ENCODE measurements around the gene STMND1.
A peak's percentile ranks its signal among the peaks of the same experiment; 100 is the strongest.

The STMND1 gene

GRCh38 chr6:17081860-17082508 is 19.9 kb upstream of the STMND1 start:
- Mint-ChIP-seq H3K36me3 (no peaks in the 10 kb centered on the region), H3K4me1 (no peaks in the 10 kb centered on the region), H3K4me3 (no peak overlapping the region), H3K27me3 (peaks cover 5% of the 10 kb centered on the region), H3K27ac (no peak overlapping the region), H3K9me3 (no peaks in the 10 kb centered on the region)
- no peak for ATAC-seq (ENCODE audit: low read depth)
- no peak for DNase-seq (ENCODE audit: low spot score in 2 of 2)

GRCh38 chr6:17083397-17083796 is 18.5 kb upstream of the STMND1 start:
- Mint-ChIP-seq H3K27me3 (peaks cover 5% of the 10 kb centered on the region), H3K4me1 (no peaks in the 10 kb centered on the region), H3K9me3 (no peaks in the 10 kb centered on the region), H3K4me3 (no peak overlapping the region), H3K36me3 (no peaks in the 10 kb centered on the region), H3K27ac (no peak overlapping the region)
- DNase-seq (ENCODE audit: low spot score in 2 of 2) (no peak), ATAC-seq (ENCODE audit: low read depth) (no peak)

- H3K36me3 Mint-ChIP-seq: peaks cover 2% of the 10 kb centered on the region
- no peaks in the 10 kb centered on the region for H3K4me1 Mint-ChIP-seq
Observed at GRCh38 chr6:17086469-17086868, 15.4 kb upstream of the STMND1 start.

GRCh38 chr6:17088091-17088611 is 13.7 kb upstream of the STMND1 start:
- no peaks in the 10 kb centered on the region for H3K4me1 Mint-ChIP-seq
- peaks cover 4% of the 10 kb centered on the region for H3K9me3 Mint-ChIP-seq
- DNase-seq (ENCODE audit: low spot score in 2 of 2) (no peak), ATAC-seq (ENCODE audit: low read depth) (no peak)
- H3K36me3 Mint-ChIP-seq: peaks cover 2% of the 10 kb centered on the region
- no peak overlapping the region for H3K27ac Mint-ChIP-seq
- peaks cover 7% of the 10 kb centered on the region for H3K27me3 Mint-ChIP-seq
- no peak overlapping the region for H3K4me3 Mint-ChIP-seq

More at GRCh38 chr6:17086469-17086868, 15.4 kb upstream of the STMND1 start:
- Mint-ChIP-seq H3K9me3 (peaks cover 4% of the 10 kb centered on the region), H3K27me3 (peaks cover 5% of the 10 kb centered on the region), H3K4me3 (no peak overlapping the region), H3K27ac (no peak overlapping the region)
- no peak for ATAC-seq (ENCODE audit: low read depth)
- peak in 1 of 2 donors; percentile 2 for DNase-seq (ENCODE audit: low spot score in 2 of 2)

- Mint-ChIP-seq H3K4me1 (no peaks in the 10 kb centered on the region), H3K9me3 (peaks cover 4% of the 10 kb centered on the region), H3K36me3 (peaks cover 2% of the 10 kb centered on the region), H3K27me3 (peaks cover 6% of the 10 kb centered on the region), H3K27ac (no peak overlapping the region), H3K4me3 (no peak overlapping the region)
- no peak for DNase-seq (ENCODE audit: low spot score in 2 of 2)
- no peak for ATAC-seq (ENCODE audit: low read depth)
Observed at GRCh38 chr6:17091122-17091521, 10.7 kb upstream of the STMND1 start.

GRCh38 chr6:17093686-17094085 is 8.2 kb upstream of the STMND1 start:
- no peak for DNase-seq (ENCODE audit: low spot score in 2 of 2)
- H3K27ac Mint-ChIP-seq: no peak overlapping the region
- peaks cover 2% of the 10 kb centered on the region for H3K36me3 Mint-ChIP-seq
- H3K9me3 Mint-ChIP-seq: peaks cover 4% of the 10 kb centered on the region
- no peak overlapping the region for H3K4me3 Mint-ChIP-seq
- no peak for ATAC-seq (ENCODE audit: low read depth)
- peaks cover 8% of the 10 kb centered on the region for H3K27me3 Mint-ChIP-seq
- H3K4me1 Mint-ChIP-seq: no peaks in the 10 kb centered on the region

- no peak for DNase-seq (ENCODE audit: low spot score in 2 of 2)
- H3K27ac Mint-ChIP-seq: no peak overlapping the region
- no peaks in the 10 kb centered on the region for H3K4me1 Mint-ChIP-seq
- ATAC-seq (ENCODE audit: low read depth): no peak
- H3K4me3 Mint-ChIP-seq: no peak overlapping the region
- no peaks in the 10 kb centered on the region for H3K36me3 Mint-ChIP-seq
- no peaks in the 10 kb centered on the region for H3K9me3 Mint-ChIP-seq
- H3K27me3 Mint-ChIP-seq: peaks cover 12% of the 10 kb centered on the region
Observed at GRCh38 chr6:17096096-17096495, 5.8 kb upstream of the STMND1 start.

GRCh38 chr6:17096652-17097051 is 5.2 kb upstream of the STMND1 start:
- Mint-ChIP-seq H3K27ac (no peak overlapping the region), H3K4me3 (no peak overlapping the region), H3K9me3 (no peaks in the 10 kb centered on the region), H3K4me1 (peaks cover 4% of the 10 kb centered on the region), H3K36me3 (no peaks in the 10 kb centered on the region), H3K27me3 (peaks cover 14% of the 10 kb centered on the region)
- ATAC-seq (ENCODE audit: low read depth) (no peak), DNase-seq (ENCODE audit: low spot score in 2 of 2) (no peak)

GRCh38 chr6:17097982-17098381 is 3.9 kb upstream of the STMND1 start:
- Mint-ChIP-seq H3K27me3 (peaks cover 13% of the 10 kb centered on the region), H3K27ac (no peak overlapping the region), H3K9me3 (no peaks in the 10 kb centered on the region), H3K36me3 (no peaks in the 10 kb centered on the region), H3K4me3 (no peak overlapping the region), H3K4me1 (peaks cover 4% of the 10 kb centered on the region)
- ATAC-seq (ENCODE audit: low read depth): no peak
- no peak for DNase-seq (ENCODE audit: low spot score in 2 of 2)

GRCh38 chr6:17098538-17098937 is 3.3 kb upstream of the STMND1 start:
- no peaks in the 10 kb centered on the region for H3K9me3 Mint-ChIP-seq
- H3K4me3 Mint-ChIP-seq: no peak overlapping the region
- ATAC-seq (ENCODE audit: low read depth) (no peak), DNase-seq (ENCODE audit: low spot score in 2 of 2) (no peak)
- no peaks in the 10 kb centered on the region for H3K36me3 Mint-ChIP-seq
- H3K27ac Mint-ChIP-seq: no peak overlapping the region
- peaks cover 4% of the 10 kb centered on the region for H3K4me1 Mint-ChIP-seq
- H3K27me3 Mint-ChIP-seq: peaks cover 13% of the 10 kb centered on the region

GRCh38 chr6:17099401-17100059 is 2.3 kb upstream of the STMND1 start:
- peaks cover 4% of the 10 kb centered on the region for H3K9me3 Mint-ChIP-seq
- no peak for ATAC-seq (ENCODE audit: low read depth)
- H3K4me1 Mint-ChIP-seq: peaks cover 4% of the 10 kb centered on the region
- peaks cover 15% of the 10 kb centered on the region for H3K27me3 Mint-ChIP-seq
- H3K36me3 Mint-ChIP-seq: peaks cover 2% of the 10 kb centered on the region
- no peak for DNase-seq (ENCODE audit: low spot score in 2 of 2)
- no peak overlapping the region for H3K27ac Mint-ChIP-seq
- no peak overlapping the region for H3K4me3 Mint-ChIP-seq

GRCh38 chr6:17100806-17101205 is 1.0 kb upstream of the STMND1 start:
- Mint-ChIP-seq H3K36me3 (peaks cover 2% of the 10 kb centered on the region), H3K27ac (no peak overlapping the region), H3K4me3 (no peak overlapping the region), H3K9me3 (peaks cover 4% of the 10 kb centered on the region), H3K27me3 (peaks cover 13% of the 10 kb centered on the region), H3K4me1 (peaks cover 4% of the 10 kb centered on the region)
- no peak for ATAC-seq (ENCODE audit: low read depth)
- no peak for DNase-seq (ENCODE audit: low spot score in 2 of 2)

GRCh38 chr6:17102258-17102870 is 514 bp downstream of the STMND1 start:
- H3K4me1 Mint-ChIP-seq: peaks cover 4% of the 10 kb centered on the region
- peaks cover 12% of the 10 kb centered on the region for H3K27me3 Mint-ChIP-seq
- peaks cover 4% of the 10 kb centered on the region for H3K9me3 Mint-ChIP-seq
- ATAC-seq (ENCODE audit: low read depth): no peak
- no peak overlapping the region for H3K4me3 Mint-ChIP-seq
- DNase-seq (ENCODE audit: low spot score in 2 of 2): no peak
- no peak overlapping the region for H3K27ac Mint-ChIP-seq
- H3K36me3 Mint-ChIP-seq: peaks cover 2% of the 10 kb centered on the region

GRCh38 chr6:17103715-17104114 is 1.9 kb downstream of the STMND1 start:
- Mint-ChIP-seq H3K4me1 (peaks cover 4% of the 10 kb centered on the region), H3K27me3 (peaks cover 11% of the 10 kb centered on the region), H3K27ac (no peak overlapping the region), H3K9me3 (peaks cover 4% of the 10 kb centered on the region), H3K4me3 (no peak overlapping the region), H3K36me3 (peaks cover 2% of the 10 kb centered on the region)
- no peak for ATAC-seq (ENCODE audit: low read depth)
- no peak for DNase-seq (ENCODE audit: low spot score in 2 of 2)

Data from memory B cell (primary cell).